ENCODE measurements around the gene ATP2C2.
"Not testable (repeated sequence)": the region's sequence is repeated elsewhere in the genome, so short reads cannot be mapped to it uniquely, and the experiment has no call there.

The ATP2C2 gene

GRCh38 chr16:84386047-84386446, 17.7 kb downstream of the ATP2C2 start:
- no peak for TF ChIP-seq CTCF (IDR thresholded peaks at IDR 0.05; ENCODE audit: low read depth, low read length, missing control alignments)
- H3K4me3 ChIP-seq (ENCODE audit: low read depth, low read length) = no peak overlapping the region
- no peaks in the 10 kb centered on the region for H3K36me3 ChIP-seq (replicated peaks)
- no peaks in the 10 kb centered on the region for H3K27me3 ChIP-seq (replicated peaks)
- H3K27ac ChIP-seq = no peak overlapping the region
- DNase-seq = no peak
- in situ Hi-C loops (cut with HindIII; ENCODE audit: low pct_ligation_motif_present, low sequenced_read_pairs) = no loop called here

- no peak overlapping the region for H3K4me3 ChIP-seq (ENCODE audit: low read depth, low read length)
- TF ChIP-seq CTCF (IDR thresholded peaks at IDR 0.05; ENCODE audit: low read depth, low read length, missing control alignments) = no peak
- H3K27me3 ChIP-seq (replicated peaks) = no peaks in the 10 kb centered on the region
- no peak overlapping the region for H3K27ac ChIP-seq
- no peak for DNase-seq
- in situ Hi-C loops (cut with HindIII; ENCODE audit: low pct_ligation_motif_present, low sequenced_read_pairs) = no loop called here
- no peaks in the 10 kb centered on the region for H3K36me3 ChIP-seq (replicated peaks)
These were observed 18.7 kb downstream of the ATP2C2 start for GRCh38 chr16:84387021-84387420.

GRCh38 chr16:84390131-84390785, 21.9 kb downstream of the ATP2C2 start:
- H3K27me3 ChIP-seq (replicated peaks) = no peaks in the 10 kb centered on the region
- no peak for DNase-seq
- TF ChIP-seq CTCF (IDR thresholded peaks at IDR 0.05; ENCODE audit: low read depth, low read length, missing control alignments) = no peak
- no peak overlapping the region for H3K27ac ChIP-seq
- in situ Hi-C loops (cut with HindIII; ENCODE audit: low pct_ligation_motif_present, low sequenced_read_pairs) = no loop called here
- no peaks in the 10 kb centered on the region for H3K36me3 ChIP-seq (replicated peaks)
- no peak overlapping the region for H3K4me3 ChIP-seq (ENCODE audit: low read depth, low read length)

GRCh38 chr16:84391151-84392030, 23.1 kb downstream of the ATP2C2 start:
- no peaks in the 10 kb centered on the region for H3K27me3 ChIP-seq (replicated peaks)
- no peak overlapping the region for H3K4me3 ChIP-seq (ENCODE audit: low read depth, low read length)
- DNase-seq = no peak
- H3K27ac ChIP-seq = no peak overlapping the region
- H3K36me3 ChIP-seq (replicated peaks) = no peaks in the 10 kb centered on the region
- TF ChIP-seq CTCF (IDR thresholded peaks at IDR 0.05; ENCODE audit: low read depth, low read length, missing control alignments) = no peak
- in situ Hi-C loops (cut with HindIII; ENCODE audit: low pct_ligation_motif_present, low sequenced_read_pairs) = no loop called here

- no peak for DNase-seq
- H3K4me3 ChIP-seq (ENCODE audit: low read depth, low read length) = no peak overlapping the region
- H3K27me3 ChIP-seq (replicated peaks) = no peaks in the 10 kb centered on the region
- H3K36me3 ChIP-seq (replicated peaks) = no peaks in the 10 kb centered on the region
- no peak for TF ChIP-seq CTCF (IDR thresholded peaks at IDR 0.05; ENCODE audit: low read depth, low read length, missing control alignments)
- no peak overlapping the region for H3K27ac ChIP-seq
- in situ Hi-C loops (cut with HindIII; ENCODE audit: low pct_ligation_motif_present, low sequenced_read_pairs) = no loop called here
These were observed 23.7 kb downstream of the ATP2C2 start for GRCh38 chr16:84392031-84392360.

GRCh38 chr16:84396082-84396481, 27.7 kb downstream of the ATP2C2 start:
- H3K4me3 ChIP-seq (ENCODE audit: low read depth, low read length); in situ Hi-C loops (cut with HindIII; ENCODE audit: low pct_ligation_motif_present, low sequenced_read_pairs); DNase-seq: not testable (repeated sequence)

More at GRCh38 chr16:84396082-84396481, 27.7 kb downstream of the ATP2C2 start:
- H3K27ac ChIP-seq; H3K36me3 ChIP-seq (replicated peaks); H3K27me3 ChIP-seq (replicated peaks): not testable (repeated sequence)

Measured in brain microvascular endothelial cell (primary cell).